OCI-LY1 (cell line): ENCODE measurements around the gene UTP3.

Experiments used
- H2AFZ ChIP-seq: fragments of 200-600 bp; sonication (generic), shearing (Covaris generic); 2 replicates; pipeline ENCODE4 v1.6.0; 2014; ENCODE audit warnings: antibody characterized with exemption, mild to moderate bottlenecking, low read length
- H3F3A ChIP-seq: fragments of 200-600 bp; sonication (generic), shearing (Covaris generic); 2 replicates; pipeline ENCODE4 v1.6.0; 2014; ENCODE audit warnings: mild to moderate bottlenecking, antibody characterized with exemption, low read length, moderate library complexity; ENCODE audit not compliant: insufficient read depth
- H3K27ac ChIP-seq: fragments of 200-600 bp; sonication (generic); 2 replicates; pipeline ENCODE4 v1.5.1; 2014; ENCODE audit warnings: low read length, mixed run types, mild to moderate bottlenecking, low read depth; ENCODE audit not compliant: poor library complexity, severe bottlenecking
- H3K27me3 ChIP-seq: fragments of 200-600 bp; sonication (generic); 2 replicates; pipeline ENCODE4 v1.6.0; 2014; ENCODE audit warnings: antibody characterized with exemption, mild to moderate bottlenecking, low read length, moderate library complexity; ENCODE audit not compliant: insufficient read depth
- H3K36me3 ChIP-seq: fragments of 200-600 bp; sonication (generic); 2 replicates; pipeline ENCODE4 v1.6.1; 2014; ENCODE audit warnings: mild to moderate bottlenecking, antibody characterized with exemption, low read length, moderate library complexity, mixed read lengths; ENCODE audit not compliant: insufficient read depth
- H3K4me1 ChIP-seq: fragments of 200-600 bp; sonication (generic); 2 replicates; pipeline ENCODE4 v1.5.1; 2014; ENCODE audit warnings: mild to moderate bottlenecking, low read length, moderate library complexity; ENCODE audit not compliant: insufficient read depth, severe bottlenecking
- H3K4me2 ChIP-seq: fragments of 200-600 bp; sonication (generic), shearing (Covaris generic); 2 replicates; pipeline ENCODE4 v1.6.1; 2014; ENCODE audit warnings: low read length
- H3K4me3 ChIP-seq: fragments of 200-600 bp; sonication (generic); 2 replicates; pipeline ENCODE4 v1.5.1; 2014; ENCODE audit warnings: low read length, low read depth, mild to moderate bottlenecking, mixed read lengths; ENCODE audit not compliant: poor library complexity, severe bottlenecking
- H3K79me2 ChIP-seq: fragments of 200-600 bp; shearing (Covaris generic); 2 replicates; pipeline ENCODE4 v1.6.1; 2016; ENCODE audit warnings: mixed run types, low read length, mixed read lengths; ENCODE audit not compliant: insufficient read depth
- H3K9ac ChIP-seq: fragments of 200-600 bp; sonication (generic), shearing (Covaris generic); 2 replicates; pipeline ENCODE4 v1.6.1; 2014; ENCODE audit warnings: mild to moderate bottlenecking, low read length, mixed read lengths
- H3K9me2 ChIP-seq: fragments of 200-600 bp; sonication (generic), shearing (Covaris generic); 2 replicates; pipeline ENCODE4 v1.6.1; 2014; ENCODE audit warnings: low read depth, mild to moderate bottlenecking, low read length, mixed read lengths
- H3K9me3 ChIP-seq: fragments of 200-600 bp; shearing (Covaris generic); 2 replicates; pipeline ENCODE4 v1.6.1; 2014; ENCODE audit warnings: low read length, mixed read lengths
- H4K20me1 ChIP-seq: fragments of 200-600 bp; sonication (generic), shearing (Covaris generic); 2 replicates; pipeline ENCODE4 v1.6.0; 2016; ENCODE audit warnings: mild to moderate bottlenecking, low read length; ENCODE audit not compliant: insufficient read depth
- CTCF ChIP-seq: fragments of 200-600 bp; sonication (generic), shearing (Covaris generic); IDR thresholded peaks from 2 replicates; pipeline ENCODE4 v1.5.1; 2017; ENCODE audit warnings: mild to moderate bottlenecking, antibody characterized with exemption, low read length, moderate library complexity, mixed read lengths
- EZH2 ChIP-seq: fragments of 200-600 bp; sonication (generic), shearing (Covaris generic); IDR thresholded peaks from 2 replicates; pipeline ENCODE4 v1.8.0; 2017; ENCODE audit warnings: borderline replicate concordance, mixed run types, mild to moderate bottlenecking, antibody characterized with exemption, low read length, moderate library complexity, mixed read lengths

The UTP3 gene

GRCh38 chr4:70737006-70737405 is 48.7 kb downstream of the UTP3 start:
- peak overlapping the region; percentile 96 for H3K27ac ChIP-seq
- peaks cover 12% of the 10 kb centered on the region for H3F3A ChIP-seq
- H3K27me3 ChIP-seq = no peaks in the 10 kb centered on the region
- peak overlapping the region; percentile 41 for H3K9ac ChIP-seq
- H4K20me1 ChIP-seq = no peaks in the 10 kb centered on the region
- no peaks in the 10 kb centered on the region for H3K9me2 ChIP-seq
- H3K4me1 ChIP-seq = peaks cover 85% of the 10 kb centered on the region
- no peaks in the 10 kb centered on the region for H3K9me3 ChIP-seq
- peak overlapping the region; percentile 2 for H3K4me3 ChIP-seq
- no peaks in the 10 kb centered on the region for H3K36me3 ChIP-seq
- TF ChIP-seq CTCF (no peak), EZH2 (no peak)
- H3K79me2 ChIP-seq = peaks cover 48% of the 10 kb centered on the region
- H3K4me2 ChIP-seq = peak overlapping the region; percentile 53
- no peak overlapping the region for H2AFZ ChIP-seq

DNA sequence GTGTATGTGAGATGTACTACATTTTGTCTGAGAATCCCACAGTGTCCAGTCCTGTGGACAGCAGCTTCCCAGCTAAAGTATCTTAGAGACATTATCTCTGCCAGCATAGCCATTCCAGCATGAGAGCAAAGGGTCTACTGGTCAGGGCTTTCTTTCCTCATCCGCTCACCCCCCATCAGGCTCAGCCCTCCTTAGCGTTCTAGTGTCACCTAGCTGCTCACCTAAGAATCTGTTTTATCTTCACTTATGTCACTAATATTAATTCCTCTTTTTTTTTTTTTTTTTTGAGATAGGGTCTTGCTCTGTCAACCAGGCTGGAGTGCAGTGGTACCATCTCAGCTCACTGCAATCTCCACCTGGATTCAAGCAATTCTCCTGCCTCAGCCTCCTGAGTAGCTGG is 49.1 kb downstream of the UTP3 start:
- Histone ChIP-seq H3K79me2 (peaks cover 47% of the 10 kb centered on the region), H3K9ac (peak overlapping the region; percentile 41), H3K4me2 (peak overlapping the region; percentile 53), H3K36me3 (no peaks in the 10 kb centered on the region), H3K4me3 (peak overlapping the region; percentile 2), H3K4me1 (peaks cover 89% of the 10 kb centered on the region), H2AFZ (no peak overlapping the region), H3K27ac (peak overlapping the region; percentile 96), H3F3A (peaks cover 12% of the 10 kb centered on the region), H3K9me2 (no peaks in the 10 kb centered on the region), H4K20me1 (no peaks in the 10 kb centered on the region), H3K27me3 (no peaks in the 10 kb centered on the region), H3K9me3 (no peaks in the 10 kb centered on the region)
- TF ChIP-seq CTCF (peak; percentile 25; the same call in 1 of the 2 replicates), EZH2 (no peak)

DNA sequence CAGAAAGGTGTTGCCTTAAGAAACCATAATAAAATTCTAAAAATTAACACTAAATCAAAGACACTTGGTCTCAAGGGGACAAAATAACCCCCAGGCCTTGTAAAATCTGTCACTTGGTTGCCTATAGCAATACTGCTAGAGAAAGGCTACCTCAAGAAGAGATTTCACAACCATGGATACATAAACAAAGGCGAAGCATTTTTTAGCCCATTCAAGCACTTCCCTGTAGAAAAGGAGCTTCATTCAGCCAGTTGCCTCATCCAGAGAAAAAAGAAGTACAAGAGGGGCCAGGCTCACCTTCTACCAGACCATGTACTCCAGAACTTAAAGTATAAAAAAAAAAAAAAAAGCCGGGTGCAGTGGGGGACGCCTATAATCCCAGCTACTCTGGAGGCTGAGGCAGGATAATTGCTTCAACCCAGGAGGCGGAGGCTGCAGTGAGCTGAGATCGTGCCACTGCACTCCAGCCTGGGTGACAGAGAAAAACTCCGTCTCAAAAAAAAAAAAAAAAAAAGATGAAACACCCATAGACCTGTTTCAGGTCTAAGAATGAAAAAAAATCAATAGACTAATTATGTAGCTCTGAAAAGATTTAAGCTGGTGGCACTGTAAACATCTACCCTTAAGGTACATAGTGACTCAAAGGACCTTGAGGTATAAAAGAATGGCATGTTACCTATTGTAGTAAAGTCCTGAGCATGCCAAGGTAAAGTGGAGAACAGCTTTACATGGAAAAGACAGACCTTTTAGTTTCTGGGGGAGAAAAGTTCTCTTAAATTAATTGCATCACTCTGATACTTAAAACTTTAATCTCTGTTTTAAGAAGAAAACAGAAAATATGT is 51.4 kb downstream of the UTP3 start:
- no peaks in the 10 kb centered on the region for H3K9me3 ChIP-seq
- no peak overlapping the region for H3K4me3 ChIP-seq
- H4K20me1 ChIP-seq = no peaks in the 10 kb centered on the region
- H3K27ac ChIP-seq = peak overlapping the region; percentile 43
- no peaks in the 10 kb centered on the region for H3K36me3 ChIP-seq
- H3K79me2 ChIP-seq = peaks cover 48% of the 10 kb centered on the region
- H3K4me2 ChIP-seq = no peak overlapping the region; the same call in 1 of the 2 replicates
- H2AFZ ChIP-seq = no peak overlapping the region
- no peak overlapping the region for H3K9ac ChIP-seq
- H3F3A ChIP-seq = no peaks in the 10 kb centered on the region
- TF ChIP-seq EZH2 (no peak), CTCF (no peak)
- no peaks in the 10 kb centered on the region for H3K27me3 ChIP-seq
- H3K4me1 ChIP-seq = peaks cover 71% of the 10 kb centered on the region
- H3K9me2 ChIP-seq = no peaks in the 10 kb centered on the region
